NCI-H2227 treated with DMSO at 0.1 percent for 48 hours (cell line): ENCODE data around the gene CASR.
"Not testable (repeated sequence)": the region's sequence is repeated elsewhere in the genome, so short reads cannot be mapped to it uniquely, and the experiment has no call there.

ENCODE experiments used
- DNase-seq: peaks from one replicate; lab custom pipeline; 2025; lab: John Stamatoyannopoulos, UW

The CASR gene

DNA sequence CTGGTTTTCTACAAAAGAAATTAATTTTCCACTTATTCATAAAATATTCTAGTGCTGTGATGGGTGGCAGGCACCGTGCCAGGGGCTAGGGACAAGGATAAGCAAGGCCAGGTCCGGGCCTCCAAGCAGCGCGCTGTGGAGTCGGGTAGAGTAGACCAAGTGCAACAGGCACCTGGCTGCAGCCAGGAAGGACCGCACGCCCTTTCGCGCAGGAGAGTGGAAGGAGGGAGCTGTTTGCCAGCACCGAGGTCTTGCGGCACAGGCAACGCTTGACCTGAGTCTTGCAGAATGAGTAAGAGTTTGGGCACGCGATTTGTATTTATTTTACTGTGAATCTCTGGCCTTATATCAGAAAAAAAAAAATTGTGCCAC is at the start of gene CASR:
CASR (plus strand) TSS at position 148 of the 372 bp plus-strand sequence. CDS start 70,522 bp downstream, outside the sequence.
- no peak for DNase-seq

DNA sequence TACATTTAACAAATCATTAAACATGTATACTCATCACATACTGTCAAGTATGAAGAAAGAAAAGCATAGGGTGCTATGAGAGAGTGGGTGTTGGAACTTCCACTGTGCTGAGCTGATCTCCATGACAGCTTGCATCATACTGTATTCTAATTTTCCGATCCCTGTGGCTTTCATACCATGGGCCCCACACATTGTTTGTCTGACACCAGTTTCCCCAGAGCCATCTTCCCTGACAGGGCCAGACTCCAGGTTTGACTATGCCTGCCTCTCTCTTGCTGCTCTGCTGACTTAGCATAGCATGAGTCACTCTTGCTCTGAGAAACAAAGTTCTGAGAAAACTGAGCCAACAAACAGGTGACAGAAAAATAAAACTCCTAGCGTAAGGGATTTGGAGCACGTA is 37.0 kb upstream of the CASR start:
- DNase-seq = no peak

- no peak for DNase-seq
Observed at GRCh38 chr3:122148941-122149627, 34.4 kb upstream of the CASR start.

DNA sequence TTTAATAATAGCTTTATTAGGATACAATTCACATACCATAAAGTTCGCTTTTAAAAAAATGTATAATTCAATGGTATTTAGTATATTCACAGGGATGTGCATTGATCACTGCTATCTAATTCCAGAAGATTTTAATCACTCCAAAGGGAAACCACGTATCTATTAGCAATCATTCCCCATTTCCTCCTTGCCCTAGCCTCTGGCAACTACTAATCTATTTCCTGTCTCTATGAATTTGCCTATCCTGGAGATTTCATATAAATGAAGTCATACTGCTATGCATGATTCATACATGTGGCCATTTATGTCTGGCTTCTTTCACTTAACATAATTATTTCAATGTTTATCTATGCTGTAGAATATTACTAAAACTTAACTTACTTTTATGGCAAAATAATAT is 32.0 kb upstream of the CASR start:
- DNase-seq = no peak

GRCh38 chr3:122164983-122165382 is 18.5 kb upstream of the CASR start:
- not testable (repeated sequence) for DNase-seq

DNA sequence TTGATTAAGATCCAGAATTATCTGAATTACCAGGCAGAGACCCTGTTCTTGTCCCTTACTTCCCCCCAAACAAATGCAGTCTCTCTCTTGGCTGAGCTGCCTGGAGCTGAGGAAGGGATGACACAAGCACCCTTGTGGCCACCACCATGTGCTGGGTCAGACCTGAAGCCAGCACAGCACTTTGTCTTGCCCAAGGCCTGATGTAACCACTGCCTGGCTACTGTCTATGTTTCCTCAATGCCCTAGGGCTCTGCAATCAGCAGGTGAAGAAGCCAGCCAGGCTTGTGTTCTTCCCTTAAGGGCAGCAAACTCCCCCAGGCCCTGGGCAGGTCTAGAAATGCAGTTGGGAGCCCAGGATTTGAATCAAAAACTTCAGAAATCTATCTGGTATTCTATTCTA is 15.8 kb upstream of the CASR start:
- DNase-seq = no peak

GRCh38 chr3:122168044-122168443 is 15.4 kb upstream of the CASR start:
- DNase-seq = no peak

DNA sequence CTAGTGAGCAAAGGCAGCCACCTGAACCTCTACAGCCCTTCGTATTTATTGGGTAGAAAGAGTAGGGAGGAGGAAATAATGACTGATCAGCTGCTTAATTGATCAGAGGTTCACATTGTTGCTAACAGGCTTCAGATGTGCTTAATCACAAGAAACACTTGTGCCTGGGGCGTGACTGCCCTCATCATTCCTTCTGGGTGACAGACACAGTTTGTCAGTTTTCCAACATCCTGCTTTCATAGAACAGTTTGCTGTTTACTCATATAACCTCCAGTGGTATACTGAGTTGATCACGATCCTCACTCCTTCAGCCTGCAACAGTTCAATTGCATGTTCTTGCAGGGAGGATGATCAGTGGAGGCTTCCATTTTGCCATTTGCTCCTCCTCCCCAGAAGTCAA is 13.6 kb upstream of the CASR start:
- no peak for DNase-seq

DNA sequence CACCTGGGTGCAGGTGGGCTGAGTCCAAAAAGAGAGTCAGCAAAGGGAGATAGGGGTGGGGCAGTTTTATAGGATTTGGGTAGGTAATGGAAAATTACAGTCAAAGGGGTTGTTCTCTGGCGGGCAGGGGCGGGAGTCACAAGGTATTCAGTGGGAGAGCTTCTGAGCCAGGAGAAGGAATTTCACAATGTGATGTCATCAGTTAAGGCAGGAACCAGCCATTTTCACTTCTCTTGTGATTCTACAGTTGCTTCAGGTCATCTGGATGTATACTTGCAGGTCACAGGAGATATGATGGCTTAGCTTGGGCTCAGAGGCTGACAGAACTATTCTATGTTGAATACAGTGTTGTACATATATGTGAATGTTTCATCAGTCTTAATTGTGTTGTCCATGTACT is 12.1 kb upstream of the CASR start:
- DNase-seq = not testable (repeated sequence)

GRCh38 chr3:122178711-122179110 is 4.8 kb upstream of the CASR start:
- DNase-seq = no peak

DNA sequence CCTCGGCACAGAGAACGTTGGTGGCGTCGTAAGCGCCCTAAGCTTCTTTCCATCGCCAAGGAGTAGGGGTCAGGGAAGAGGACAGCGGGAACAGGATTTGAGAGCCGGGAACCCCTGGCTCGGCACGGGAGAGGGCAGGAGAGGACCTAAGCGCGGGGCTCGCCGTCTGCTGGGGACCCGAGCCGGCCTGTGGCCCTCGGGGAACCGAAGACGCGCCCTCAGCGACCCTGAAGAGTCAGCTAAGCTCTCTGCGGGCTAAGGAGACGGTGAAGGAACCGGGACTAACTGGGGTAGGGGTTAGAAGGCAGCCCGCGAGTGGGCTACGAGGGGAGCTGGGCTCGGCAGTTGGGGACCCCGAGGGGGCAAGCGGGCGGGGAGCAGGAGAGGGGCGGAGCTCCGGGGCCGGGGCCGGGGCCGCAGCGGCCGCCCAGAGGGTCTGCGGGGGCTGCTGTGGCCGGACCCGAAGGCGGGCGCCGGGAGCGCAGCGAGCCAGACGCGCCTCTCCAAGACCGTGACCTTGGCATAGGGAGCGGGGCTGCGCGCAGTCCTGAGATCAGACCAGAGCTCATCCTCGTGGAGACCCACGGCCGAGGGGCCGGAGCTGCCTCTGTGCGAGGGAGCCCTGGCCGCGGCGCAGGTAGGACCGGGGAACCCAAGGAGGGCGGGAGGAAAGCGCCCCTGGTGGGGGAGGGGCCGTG is 574 bp downstream of the CASR start:
- no peak for DNase-seq

- no peak for DNase-seq
Observed at GRCh38 chr3:122184591-122184929, 1.1 kb downstream of the CASR start.

- DNase-seq = no peak
Observed at GRCh38 chr3:122186372-122186771, 2.9 kb downstream of the CASR start.

GRCh38 chr3:122188737-122189136 is 5.3 kb downstream of the CASR start:
- no peak for DNase-seq

- DNase-seq = no peak
Observed at GRCh38 chr3:122189357-122189756, 5.9 kb downstream of the CASR start.

GRCh38 chr3:122190525-122190924 is 7.1 kb downstream of the CASR start:
- DNase-seq = no peak

DNA sequence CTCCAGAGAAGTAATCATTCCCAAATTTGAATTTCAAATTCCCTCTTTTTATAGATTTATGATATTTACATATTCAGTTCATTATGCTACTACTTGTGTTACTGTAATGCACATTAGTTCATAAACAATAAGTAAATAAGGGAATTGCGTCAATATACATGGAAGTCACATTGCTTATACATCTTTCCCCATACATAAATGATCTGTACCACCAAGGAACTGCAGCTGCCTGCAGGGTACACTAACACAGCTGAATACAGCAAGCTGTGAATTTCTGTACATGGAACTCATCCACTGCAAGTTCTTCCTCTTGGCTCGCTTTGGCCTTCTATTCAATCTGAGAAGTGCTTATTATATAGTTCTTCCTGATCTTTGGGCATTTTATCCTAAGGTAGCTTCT is 15.5 kb downstream of the CASR start:
- no peak for DNase-seq

- DNase-seq = no peak
Observed at GRCh38 chr3:122199552-122199951, 16.1 kb downstream of the CASR start.

- no peak for DNase-seq
Observed at GRCh38 chr3:122200661-122201060, 17.2 kb downstream of the CASR start.

GRCh38 chr3:122201476-122201875 is 18.0 kb downstream of the CASR start:
- DNase-seq = not testable (repeated sequence)

- no peak for DNase-seq
Observed at GRCh38 chr3:122208579-122208978, 25.1 kb downstream of the CASR start.

- DNase-seq = no peak
Observed at GRCh38 chr3:122213650-122214049, 30.2 kb downstream of the CASR start.

- DNase-seq = no peak
Observed at GRCh38 chr3:122214711-122215110, 31.2 kb downstream of the CASR start.
